OCI-LY3 (cell line): ENCODE data around the gene OR2L8.
"Not testable (repeated sequence)": the region's sequence is repeated elsewhere in the genome, so short reads cannot be mapped to it uniquely, and the experiment has no call there.

ENCODE experiments used
- CTCF ChIP-seq: fragments of 200-600, 300-600 bp; sonication (generic); IDR thresholded peaks from 2 replicates; pipeline ENCODE4 v1.5.1; 2014; ENCODE audit warnings: antibody characterized with exemption, low read length, low read depth
- EZH2phosphoT487 ChIP-seq: fragments of 200-600 bp; shearing (Covaris generic); IDR thresholded peaks from 2 replicates; pipeline ENCODE4 v1.6.1; 2018; ENCODE audit warnings: antibody characterized with exemption, mixed run types, low read depth

GRCh38 chr1:247936965-247937734 is 11.5 kb upstream of the OR2L8 start:
- TF ChIP-seq CTCF: peak; percentile 55
- TF ChIP-seq EZH2phosphoT487: not testable (repeated sequence)
